GM18505 (cell line): ENCODE results near the gene WAPL.
"Not testable (repeated sequence)": the region's sequence is repeated elsewhere in the genome, so short reads cannot be mapped to it uniquely, and the experiment has no call there.

Experiments used
- ATAC-seq: cut with Tn5 transposase; IDR thresholded peaks from one replicate; pipeline ENCODE4 v1.9.1; 2021; ENCODE audit not compliant: unreplicated experiment
- POLR2A ChIP-seq: IDR thresholded peaks from 4 replicates; pipeline ENCODE4 v1.6.1; 2011; ENCODE audit warnings: borderline replicate concordance; ENCODE audit not compliant: insufficient read depth, insufficient read length; ENCODE audit errors: extremely low read depth

The WAPL gene, protein sequence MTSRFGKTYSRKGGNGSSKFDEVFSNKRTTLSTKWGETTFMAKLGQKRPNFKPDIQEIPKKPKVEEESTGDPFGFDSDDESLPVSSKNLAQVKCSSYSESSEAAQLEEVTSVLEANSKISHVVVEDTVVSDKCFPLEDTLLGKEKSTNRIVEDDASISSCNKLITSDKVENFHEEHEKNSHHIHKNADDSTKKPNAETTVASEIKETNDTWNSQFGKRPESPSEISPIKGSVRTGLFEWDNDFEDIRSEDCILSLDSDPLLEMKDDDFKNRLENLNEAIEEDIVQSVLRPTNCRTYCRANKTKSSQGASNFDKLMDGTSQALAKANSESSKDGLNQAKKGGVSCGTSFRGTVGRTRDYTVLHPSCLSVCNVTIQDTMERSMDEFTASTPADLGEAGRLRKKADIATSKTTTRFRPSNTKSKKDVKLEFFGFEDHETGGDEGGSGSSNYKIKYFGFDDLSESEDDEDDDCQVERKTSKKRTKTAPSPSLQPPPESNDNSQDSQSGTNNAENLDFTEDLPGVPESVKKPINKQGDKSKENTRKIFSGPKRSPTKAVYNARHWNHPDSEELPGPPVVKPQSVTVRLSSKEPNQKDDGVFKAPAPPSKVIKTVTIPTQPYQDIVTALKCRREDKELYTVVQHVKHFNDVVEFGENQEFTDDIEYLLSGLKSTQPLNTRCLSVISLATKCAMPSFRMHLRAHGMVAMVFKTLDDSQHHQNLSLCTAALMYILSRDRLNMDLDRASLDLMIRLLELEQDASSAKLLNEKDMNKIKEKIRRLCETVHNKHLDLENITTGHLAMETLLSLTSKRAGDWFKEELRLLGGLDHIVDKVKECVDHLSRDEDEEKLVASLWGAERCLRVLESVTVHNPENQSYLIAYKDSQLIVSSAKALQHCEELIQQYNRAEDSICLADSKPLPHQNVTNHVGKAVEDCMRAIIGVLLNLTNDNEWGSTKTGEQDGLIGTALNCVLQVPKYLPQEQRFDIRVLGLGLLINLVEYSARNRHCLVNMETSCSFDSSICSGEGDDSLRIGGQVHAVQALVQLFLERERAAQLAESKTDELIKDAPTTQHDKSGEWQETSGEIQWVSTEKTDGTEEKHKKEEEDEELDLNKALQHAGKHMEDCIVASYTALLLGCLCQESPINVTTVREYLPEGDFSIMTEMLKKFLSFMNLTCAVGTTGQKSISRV (N-terminal part only)

DNA sequence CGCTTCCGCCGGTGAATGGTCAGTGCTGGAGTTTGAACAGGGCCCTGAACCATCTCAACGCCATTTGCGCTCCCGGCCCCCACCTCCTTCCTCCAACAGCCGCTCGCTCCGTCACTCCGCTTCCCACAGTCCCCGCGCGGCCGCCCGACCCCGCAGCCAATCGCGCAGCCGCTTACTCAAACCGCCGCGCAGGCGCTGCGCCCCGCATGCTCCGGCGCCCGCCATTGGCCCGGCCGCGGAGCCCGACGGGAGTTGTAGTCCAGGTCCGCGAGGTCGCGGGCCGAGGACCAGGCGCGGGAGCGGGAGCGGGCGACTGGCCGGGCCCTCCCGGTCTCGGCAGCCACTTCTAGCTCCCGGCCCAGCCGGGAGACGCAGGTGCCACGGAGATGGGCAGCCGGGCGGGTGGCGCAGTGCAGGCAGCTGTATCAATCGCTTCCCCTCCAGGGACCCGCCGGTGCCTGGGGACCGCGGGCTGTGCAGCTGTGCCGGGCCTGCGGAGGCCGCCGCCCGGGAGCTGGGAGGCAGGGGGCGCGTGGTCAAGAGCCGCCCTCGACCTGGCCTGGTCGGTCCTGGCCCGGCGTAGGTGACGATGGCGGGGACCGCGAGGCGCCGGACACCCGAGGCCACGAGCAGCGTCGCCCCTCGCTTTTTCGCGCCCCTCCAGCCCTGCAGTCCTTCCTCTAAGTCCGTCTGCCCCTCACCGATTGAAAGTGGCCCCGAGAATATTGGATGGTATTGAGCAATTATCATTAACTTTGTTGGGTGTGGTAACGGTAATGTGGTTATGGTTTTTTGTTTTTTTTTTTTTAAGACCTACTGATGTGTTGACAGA lies at the start of gene WAPL:
WAPL (minus strand) TSS at position 115 of the 832 bp plus-strand sequence. CDS start 3,723 bp downstream, outside the sequence.
- peak; percentile 96 for ATAC-seq
- peak; percentile 68 for TF ChIP-seq POLR2A

DNA sequence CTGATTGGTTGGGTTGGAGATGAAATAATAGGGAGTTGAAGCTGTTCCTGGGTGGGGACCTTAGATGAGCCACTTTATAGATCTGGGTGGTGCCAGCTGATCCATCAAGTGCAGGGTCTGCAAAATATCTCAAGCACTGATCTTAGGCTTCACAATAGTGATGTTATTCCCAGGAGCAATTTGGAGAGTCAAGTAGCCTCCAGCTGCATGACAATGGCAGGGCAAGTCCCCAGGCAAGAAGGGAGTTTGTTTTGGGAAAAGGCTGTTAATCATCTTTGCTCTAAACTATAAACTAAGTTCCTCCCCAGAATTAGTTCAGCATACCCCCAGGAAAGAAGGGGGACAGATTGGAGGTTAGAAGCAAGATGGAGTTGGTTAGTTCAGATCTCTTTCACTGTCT lies 47.7 kb upstream of the WAPL start:
- TF ChIP-seq POLR2A = no peak
- ATAC-seq = no peak

DNA sequence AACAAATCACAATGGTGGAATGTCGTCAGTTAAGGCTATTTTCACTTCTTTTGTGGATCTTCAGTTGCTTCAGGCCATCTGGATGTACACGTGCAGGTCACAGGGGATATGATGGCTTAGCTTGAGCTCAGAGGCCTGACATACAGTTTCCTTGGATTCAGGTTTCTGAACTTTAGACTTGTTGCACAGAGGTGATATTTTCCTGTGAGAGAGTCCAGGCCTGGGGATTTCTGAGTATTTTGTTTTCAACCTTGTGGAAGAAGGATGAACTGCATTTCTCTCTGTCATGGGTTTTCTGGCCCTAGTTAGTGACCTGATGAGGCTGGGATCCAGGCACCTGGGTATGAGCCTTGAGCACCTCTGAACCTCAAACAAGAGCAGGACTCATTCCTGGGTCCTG lies 44.9 kb upstream of the WAPL start:
- ATAC-seq = not testable (repeated sequence)

DNA sequence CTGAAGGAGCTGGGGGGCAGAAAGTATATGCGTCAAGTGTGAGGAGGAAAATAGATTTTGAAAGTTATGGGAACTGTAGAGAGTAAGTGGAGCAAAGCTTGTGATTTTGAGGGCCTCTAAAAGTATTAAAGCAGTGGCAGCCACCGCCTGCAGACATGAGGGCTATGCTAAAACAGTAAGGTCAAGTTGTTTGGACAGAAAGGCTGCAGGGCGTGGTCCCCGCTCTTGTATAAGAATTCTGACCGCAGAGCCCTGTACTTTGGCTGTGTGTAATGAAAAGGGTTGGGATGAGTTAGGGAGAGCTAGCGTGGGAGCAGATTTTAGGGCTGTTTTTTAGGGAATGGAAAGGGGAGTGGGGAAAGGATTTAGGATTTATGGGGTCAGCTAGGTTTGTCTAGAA lies 41.7 kb upstream of the WAPL start:
- not testable (repeated sequence) for ATAC-seq

DNA sequence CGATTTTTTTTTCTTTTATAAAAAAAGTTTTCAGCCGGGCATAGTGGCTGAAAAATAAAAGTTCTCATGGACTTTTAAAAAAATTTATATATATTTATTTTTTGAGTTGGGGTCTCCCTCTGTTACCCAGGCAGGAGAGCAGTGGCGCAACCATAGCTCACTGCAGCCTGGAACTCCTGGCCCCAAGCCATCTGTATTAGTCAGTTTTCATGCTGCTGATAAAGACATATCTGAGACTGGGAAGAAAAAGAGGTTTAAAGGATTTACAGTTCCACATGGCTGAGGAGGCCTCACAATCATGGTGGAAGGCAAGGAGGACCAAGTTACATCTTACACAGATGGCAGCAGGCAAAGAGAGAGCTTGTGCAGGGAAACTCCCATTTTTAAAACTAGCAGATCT lies 37.1 kb upstream of the WAPL start:
- not testable (repeated sequence) for ATAC-seq

DNA sequence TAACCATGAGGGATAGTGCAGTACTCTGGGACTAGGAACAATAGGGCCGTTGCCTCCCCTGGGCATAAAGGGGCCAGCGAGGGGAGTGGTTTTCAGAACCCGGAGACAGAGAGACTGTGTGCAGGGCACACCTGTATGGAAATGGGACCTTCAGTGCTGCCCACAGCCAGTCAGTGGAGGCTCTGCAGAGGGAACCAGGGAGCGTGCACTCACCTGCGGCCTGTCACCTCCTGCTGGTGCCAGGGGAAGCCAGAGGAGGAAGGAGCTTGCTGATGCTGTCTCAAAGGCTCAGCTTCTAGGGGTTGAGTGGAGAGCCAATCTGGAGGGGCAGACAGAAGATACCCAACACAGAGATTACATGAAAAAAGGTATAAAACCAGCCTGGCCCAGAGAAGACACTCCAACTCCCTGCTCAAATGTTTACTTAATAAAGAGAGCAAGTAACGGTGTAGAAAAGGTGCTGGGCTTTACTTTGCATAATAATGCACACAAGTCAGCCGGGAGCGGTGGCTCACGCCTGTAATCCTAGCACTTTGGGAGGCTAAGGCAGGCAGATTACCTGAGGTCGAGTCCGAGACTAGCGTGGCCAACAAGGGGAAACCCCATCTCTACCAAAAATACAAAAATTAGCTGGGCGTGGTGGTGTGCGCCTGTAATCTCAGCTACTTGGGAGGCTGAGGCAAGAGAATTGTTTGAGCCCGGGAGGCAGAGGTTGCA lies 35.5 kb upstream of the WAPL start:
- no peak for ATAC-seq
- no peak for TF ChIP-seq POLR2A

DNA sequence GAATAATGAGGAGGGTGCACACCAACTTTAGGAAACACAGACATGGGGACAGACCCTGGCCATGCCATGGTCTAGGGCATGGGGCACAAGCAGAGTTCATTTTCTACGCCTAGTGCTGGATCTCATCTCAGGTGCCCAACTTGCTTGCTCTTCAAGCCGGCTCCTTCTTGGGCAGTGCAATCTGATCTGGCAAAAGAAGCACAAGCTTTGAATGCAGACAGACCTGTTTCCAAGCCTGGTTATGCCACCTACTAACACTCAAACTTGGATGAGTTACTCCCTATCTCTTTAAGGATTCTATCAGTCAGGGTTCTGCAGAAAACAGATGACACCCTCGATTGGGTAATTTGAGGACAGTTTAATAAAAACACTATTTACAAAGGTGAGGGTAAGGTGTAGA lies 34.9 kb upstream of the WAPL start:
- no peak for TF ChIP-seq POLR2A

DNA sequence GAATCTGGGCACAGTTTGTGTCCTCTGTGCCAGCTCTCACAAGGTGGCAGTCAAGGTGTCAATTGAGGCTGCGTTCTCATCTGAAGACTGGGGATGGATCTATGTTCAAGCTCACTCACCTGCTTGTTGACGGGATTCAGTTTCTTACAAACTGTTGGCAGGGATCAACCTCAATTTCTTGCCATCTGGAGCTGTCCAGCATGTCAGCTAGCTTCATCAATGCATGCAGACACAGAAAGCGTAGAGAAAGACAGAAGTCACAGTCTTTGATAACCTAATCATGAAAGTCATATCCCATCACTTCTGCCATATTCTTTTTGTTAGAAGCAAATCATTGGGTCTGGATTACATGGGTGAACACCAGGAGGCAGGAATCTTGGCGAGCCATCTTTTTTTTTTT lies 32.0 kb upstream of the WAPL start:
- no peak for ATAC-seq

More for the DNA sequence above, 34.9 kb upstream of the WAPL start:
- no peak for ATAC-seq

DNA sequence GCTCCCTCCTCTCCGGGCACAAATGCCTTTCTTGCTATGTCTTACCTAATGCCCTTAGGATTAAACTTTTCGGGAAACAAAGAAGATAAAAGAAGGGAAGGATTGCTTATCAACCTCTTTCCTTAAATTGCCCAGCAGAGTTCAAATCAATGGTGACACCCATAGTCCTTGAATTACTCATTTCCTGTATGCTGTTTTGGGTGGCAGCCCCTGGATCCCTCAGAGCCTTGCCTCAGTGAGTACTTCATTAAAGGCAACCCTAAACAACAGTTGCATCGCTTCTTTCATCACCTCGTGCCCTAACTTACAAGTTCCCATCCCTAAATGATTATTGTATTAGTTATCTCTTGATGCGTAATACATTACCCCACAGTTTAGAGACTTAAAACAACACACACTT lies 31.6 kb upstream of the WAPL start:
- ATAC-seq = no peak
- no peak for TF ChIP-seq POLR2A

More for the DNA sequence above, 32.0 kb upstream of the WAPL start:
- TF ChIP-seq POLR2A = no peak

DNA sequence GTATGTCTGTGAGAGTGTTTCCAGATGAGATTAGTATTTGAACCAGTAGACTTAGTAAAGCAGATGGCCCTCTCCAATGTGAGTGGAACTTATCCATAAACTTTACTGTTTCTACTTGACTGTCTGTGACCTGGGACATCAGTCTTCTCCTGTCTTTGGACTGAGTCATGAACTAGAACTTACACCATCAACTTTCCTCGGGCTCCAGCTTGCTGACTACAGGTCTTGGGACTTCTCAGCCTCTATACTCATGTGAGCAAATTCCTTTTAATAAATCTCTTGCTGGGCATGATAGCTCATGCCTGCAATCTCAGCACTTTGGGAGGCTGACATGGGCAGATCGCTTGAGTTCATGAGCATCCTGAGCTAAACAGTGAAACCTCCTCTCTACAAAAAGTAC lies 25.7 kb upstream of the WAPL start:
- ATAC-seq = no peak
- no peak for TF ChIP-seq POLR2A

DNA sequence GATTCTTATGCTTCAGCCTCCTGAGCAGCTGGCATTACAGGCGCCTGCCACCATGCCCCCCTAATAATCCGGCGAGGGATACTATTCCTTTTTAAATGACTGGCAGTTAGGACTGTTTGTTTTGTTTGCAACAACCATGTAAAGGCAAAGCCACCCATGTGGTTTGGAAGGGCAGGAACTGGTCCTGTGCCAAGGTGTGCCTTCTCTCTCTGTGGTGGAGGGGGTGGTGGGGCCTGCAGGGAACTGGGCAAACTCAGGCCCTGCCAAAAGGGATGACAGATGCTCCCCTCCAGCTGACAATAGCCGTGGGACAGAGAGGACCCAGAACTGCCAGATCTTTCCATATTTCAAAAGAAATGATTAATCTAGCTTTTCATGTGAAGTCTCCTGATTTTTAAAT lies 23.5 kb upstream of the WAPL start:
- TF ChIP-seq POLR2A = no peak
- ATAC-seq = no peak

DNA sequence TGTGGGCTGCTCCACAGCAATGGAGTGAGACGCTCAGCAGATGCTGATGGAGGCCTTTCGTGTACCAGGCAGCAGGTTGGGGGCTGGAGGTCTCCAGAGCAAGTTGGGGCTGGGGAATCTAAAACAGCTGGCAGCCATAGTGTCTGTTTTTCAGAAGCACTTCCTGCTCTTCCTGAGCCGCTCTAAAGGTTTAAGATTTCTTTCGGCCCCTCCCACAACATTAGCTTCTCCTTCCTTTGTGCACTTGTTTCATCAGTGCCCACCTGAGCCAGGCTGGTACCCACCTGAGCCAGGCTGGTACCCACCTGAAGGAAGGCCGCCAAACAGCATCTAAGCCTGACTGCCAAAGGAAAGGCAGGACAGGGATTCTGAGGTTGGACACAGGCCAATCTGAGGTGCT lies 18.4 kb upstream of the WAPL start:
- TF ChIP-seq POLR2A = no peak
- no peak for ATAC-seq

DNA sequence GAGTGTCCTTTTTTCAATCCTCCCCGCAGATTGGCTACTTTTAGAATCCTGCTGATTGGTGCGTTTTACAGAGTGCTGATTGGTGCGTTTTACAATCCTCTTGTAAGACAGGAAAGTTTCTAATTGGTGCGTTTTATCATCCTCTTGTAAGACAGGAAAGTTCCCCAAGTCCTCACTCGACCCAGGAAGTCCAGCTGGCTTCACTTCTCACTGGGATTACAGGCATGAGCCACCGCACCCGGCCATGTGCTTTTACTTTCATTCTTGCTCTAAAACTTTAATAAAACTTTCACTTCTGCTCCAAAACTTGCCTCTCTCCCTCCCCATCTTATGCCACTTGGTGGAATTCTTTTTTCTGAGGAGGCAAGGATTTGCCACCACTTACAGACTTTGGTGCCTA lies 17.0 kb upstream of the WAPL start:
- TF ChIP-seq POLR2A = no peak
- ATAC-seq = no peak

DNA sequence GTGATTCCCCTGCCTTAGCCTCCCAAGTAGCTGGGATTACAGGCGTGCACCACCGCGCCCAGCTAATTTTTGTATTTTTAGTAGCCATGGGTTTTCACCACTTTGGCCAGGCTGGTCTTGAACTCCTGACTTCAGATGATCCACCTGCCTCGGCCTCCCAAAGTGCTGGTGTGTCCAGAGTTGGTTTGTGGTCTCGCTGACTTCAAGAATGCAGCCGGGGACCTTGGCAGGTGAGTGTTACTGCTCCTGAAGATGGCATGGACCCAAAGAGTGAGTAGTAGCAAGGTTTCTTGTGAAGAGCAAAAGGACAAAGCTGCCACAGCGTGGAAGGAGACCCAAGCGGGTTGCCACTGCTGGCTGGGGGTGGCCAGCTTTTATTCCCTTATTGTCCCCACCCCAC lies 16.4 kb upstream of the WAPL start:
- ATAC-seq = not testable (repeated sequence)
